ENCODE results near the gene ATOSB. TPM values are rescaled to one million over a fixed set of nuclear protein-coding genes. Genes with fewer than 3 reads are reported as not detected.

Gene ATOSB
- total and polyA plus RNA-seq, 9 of the 15 experiments (the other 6 are each of a cell fraction or from before 2014, with no cell fraction given) = 0.45 to 8.0 (median 4.2) TPM

DNA sequence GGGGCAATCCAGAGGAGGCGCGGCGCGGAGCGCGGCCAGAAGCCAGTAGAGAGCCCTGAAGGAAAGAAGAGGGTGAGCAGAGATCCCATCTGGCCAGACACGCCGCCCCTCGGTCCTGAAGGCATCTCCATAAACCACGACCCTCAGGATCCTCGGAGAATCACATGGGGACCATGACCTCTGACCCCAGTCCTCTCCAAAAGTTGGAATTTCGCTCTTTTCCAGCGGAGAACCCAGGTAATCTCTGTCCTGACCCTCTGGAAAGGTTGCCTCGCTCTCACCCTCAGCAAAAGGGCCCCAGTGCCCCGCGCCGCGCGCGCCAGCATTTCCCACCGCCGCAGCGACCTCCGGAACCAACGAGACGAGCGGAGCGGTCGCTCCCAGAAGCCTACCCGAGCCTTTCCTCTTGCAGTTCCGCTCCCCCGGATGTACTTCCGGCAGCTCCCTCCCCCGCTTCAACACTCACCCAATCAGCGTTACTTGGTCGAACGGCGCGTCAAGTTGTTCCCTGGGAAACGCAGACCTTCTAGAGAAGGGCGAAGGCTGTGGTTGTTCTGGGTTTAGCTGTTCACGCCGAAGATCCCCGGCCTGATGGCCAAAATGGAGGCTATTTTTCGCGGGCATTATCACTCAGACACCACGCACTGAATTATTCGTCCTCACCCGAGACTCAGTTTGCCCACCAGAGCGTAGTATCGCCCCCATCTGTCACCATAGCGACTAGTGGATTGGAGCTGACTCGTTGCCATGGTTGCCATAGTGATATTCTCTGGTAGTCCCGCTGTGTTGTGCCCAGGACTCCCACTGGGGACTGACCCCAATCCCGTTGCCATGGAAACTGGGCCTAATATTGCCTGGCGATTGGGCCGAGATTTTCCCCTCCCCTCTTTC is 12.6 kb downstream of the ATOSB start, which contains the start of gene STOML2 (continued):
- TF ChIP-seq, protein P1, sequence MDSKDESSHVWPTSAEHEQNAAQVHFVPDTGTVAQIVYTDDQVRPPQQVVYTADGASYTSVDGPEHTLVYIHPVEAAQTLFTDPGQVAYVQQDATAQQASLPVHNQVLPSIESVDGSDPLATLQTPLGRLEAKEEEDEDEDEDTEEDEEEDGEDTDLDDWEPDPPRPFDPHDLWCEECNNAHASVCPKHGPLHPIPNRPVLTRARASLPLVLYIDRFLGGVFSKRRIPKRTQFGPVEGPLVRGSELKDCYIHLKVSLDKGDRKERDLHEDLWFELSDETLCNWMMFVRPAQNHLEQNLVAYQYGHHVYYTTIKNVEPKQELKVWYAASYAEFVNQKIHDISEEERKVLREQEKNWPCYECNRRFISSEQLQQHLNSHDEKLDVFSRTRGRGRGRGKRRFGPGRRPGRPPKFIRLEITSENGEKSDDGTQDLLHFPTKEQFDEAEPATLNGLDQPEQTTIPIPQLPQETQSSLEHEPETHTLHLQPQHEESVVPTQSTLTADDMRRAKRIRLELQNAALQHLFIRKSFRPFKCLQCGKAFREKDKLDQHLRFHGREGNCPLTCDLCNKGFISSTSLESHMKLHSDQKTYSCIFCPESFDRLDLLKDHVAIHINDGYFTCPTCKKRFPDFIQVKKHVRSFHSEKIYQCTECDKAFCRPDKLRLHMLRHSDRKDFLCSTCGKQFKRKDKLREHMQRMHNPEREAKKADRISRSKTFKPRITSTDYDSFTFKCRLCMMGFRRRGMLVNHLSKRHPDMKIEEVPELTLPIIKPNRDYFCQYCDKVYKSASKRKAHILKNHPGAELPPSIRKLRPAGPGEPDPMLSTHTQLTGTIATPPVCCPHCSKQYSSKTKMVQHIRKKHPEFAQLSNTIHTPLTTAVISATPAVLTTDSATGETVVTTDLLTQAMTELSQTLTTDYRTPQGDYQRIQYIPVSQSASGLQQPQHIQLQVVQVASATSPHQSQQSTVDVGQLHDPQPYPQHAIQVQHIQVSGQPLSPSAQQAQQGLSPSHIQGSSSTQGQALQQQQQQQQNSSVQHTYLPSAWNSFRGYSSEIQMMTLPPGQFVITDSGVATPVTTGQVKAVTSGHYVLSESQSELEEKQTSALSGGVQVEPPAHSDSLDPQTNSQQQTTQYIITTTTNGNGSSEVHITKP (IDR thresholded peaks at IDR 0.05; ENCODE audit: partially characterized antibody) = peak; percentile 42
- TF ChIP-seq SP1 (CRISPR knock-in tag; IDR thresholded peaks at IDR 0.05) = peak; percentile 63
- TF ChIP-seq, protein P2, sequence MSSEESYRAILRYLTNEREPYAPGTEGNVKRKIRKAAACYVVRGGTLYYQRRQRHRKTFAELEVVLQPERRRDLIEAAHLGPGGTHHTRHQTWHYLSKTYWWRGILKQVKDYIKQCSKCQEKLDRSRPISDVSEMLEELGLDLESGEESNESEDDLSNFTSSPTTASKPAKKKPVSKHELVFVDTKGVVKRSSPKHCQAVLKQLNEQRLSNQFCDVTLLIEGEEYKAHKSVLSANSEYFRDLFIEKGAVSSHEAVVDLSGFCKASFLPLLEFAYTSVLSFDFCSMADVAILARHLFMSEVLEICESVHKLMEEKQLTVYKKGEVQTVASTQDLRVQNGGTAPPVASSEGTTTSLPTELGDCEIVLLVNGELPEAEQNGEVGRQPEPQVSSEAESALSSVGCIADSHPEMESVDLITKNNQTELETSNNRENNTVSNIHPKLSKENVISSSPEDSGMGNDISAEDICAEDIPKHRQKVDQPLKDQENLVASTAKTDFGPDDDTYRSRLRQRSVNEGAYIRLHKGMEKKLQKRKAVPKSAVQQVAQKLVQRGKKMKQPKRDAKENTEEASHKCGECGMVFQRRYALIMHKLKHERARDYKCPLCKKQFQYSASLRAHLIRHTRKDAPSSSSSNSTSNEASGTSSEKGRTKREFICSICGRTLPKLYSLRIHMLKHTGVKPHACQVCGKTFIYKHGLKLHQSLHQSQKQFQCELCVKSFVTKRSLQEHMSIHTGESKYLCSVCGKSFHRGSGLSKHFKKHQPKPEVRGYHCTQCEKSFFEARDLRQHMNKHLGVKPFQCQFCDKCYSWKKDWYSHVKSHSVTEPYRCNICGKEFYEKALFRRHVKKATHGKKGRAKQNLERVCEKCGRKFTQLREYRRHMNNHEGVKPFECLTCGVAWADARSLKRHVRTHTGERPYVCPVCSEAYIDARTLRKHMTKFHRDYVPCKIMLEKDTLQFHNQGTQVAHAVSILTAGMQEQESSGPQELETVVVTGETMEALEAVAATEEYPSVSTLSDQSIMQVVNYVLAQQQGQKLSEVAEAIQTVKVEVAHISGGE (CRISPR knock-in tag; IDR thresholded peaks at IDR 0.05) = peak; percentile 93 to 99 (median 98)
- no peak for TF ChIP-seq HIVEP1 (CRISPR knock-in tag; IDR thresholded peaks at IDR 0.05)
- TF ChIP-seq SIN3B (IDR thresholded peaks at IDR 0.05; ENCODE audit: low read depth) = peak; percentile 88
- TF ChIP-seq ZNF586 (CRISPR knock-in tag; conservative IDR thresholded peaks at IDR 0.05) = no peak
- no peak for TF ChIP-seq POLR2AphosphoS2 (IDR thresholded peaks at IDR 0.05; ENCODE audit: low read length)
- TF ChIP-seq, protein P3, sequence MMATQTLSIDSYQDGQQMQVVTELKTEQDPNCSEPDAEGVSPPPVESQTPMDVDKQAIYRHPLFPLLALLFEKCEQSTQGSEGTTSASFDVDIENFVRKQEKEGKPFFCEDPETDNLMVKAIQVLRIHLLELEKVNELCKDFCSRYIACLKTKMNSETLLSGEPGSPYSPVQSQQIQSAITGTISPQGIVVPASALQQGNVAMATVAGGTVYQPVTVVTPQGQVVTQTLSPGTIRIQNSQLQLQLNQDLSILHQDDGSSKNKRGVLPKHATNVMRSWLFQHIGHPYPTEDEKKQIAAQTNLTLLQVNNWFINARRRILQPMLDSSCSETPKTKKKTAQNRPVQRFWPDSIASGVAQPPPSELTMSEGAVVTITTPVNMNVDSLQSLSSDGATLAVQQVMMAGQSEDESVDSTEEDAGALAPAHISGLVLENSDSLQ (IDR thresholded peaks at IDR 0.05) = peak; percentile 86
- TF ChIP-seq RBM22 (IDR thresholded peaks at IDR 0.05; ENCODE audit: low read depth, low read length, poor library complexity, severe bottlenecking) = peak; percentile 64
- peak; percentile 69; the same call in 1 of the 2 replicates for TF ChIP-seq ESRRA (IDR thresholded peaks at IDR 0.05; ENCODE audit: borderline replicate concordance, low read depth)
- peak; percentile 57 for TF ChIP-seq ATF7 (IDR thresholded peaks at IDR 0.05)
- no peak for TF ChIP-seq CREB1 (IDR thresholded peaks at IDR 0.05)
- TF ChIP-seq CREB1 (CRISPR knock-in tag; IDR thresholded peaks at IDR 0.05) = peak; percentile 59; the same call in 1 of the 2 replicates
- TF ChIP-seq NFATC3 (IDR thresholded peaks at IDR 0.05) = no peak
- no peak for TF ChIP-seq CAMTA2 (CRISPR knock-in tag; conservative IDR thresholded peaks at IDR 0.05)
- TF ChIP-seq NFRKB (IDR thresholded peaks at IDR 0.05; ENCODE audit: low read depth) = no peak
- TF ChIP-seq, protein P4, sequence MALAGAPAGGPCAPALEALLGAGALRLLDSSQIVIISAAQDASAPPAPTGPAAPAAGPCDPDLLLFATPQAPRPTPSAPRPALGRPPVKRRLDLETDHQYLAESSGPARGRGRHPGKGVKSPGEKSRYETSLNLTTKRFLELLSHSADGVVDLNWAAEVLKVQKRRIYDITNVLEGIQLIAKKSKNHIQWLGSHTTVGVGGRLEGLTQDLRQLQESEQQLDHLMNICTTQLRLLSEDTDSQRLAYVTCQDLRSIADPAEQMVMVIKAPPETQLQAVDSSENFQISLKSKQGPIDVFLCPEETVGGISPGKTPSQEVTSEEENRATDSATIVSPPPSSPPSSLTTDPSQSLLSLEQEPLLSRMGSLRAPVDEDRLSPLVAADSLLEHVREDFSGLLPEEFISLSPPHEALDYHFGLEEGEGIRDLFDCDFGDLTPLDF (CRISPR knock-in tag; IDR thresholded peaks at IDR 0.05) = no peak
